ENCODE results near the gene PARK7.

The PARK7 gene

GRCh38 chr1:7984811-7985210, 23.3 kb downstream of the PARK7 start:
- DNase-seq (ENCODE audit: low read depth in 2 of 2): no peak

- DNase-seq (ENCODE audit: low read depth in 2 of 2): no peak
These were observed 24.5 kb downstream of the PARK7 start for GRCh38 chr1:7985851-7986612.

- no peak for DNase-seq (ENCODE audit: low read depth in 2 of 2)
These were observed 26.0 kb downstream of the PARK7 start for GRCh38 chr1:7987528-7987927.

GRCh38 chr1:7988576-7988975, 27.1 kb downstream of the PARK7 start:
- no peak for DNase-seq (ENCODE audit: low read depth in 2 of 2)

- no peak for DNase-seq (ENCODE audit: low read depth in 2 of 2)
These were observed 28.4 kb downstream of the PARK7 start for GRCh38 chr1:7989762-7990428.

- DNase-seq (ENCODE audit: low read depth in 2 of 2): no peak
These were observed 30.3 kb downstream of the PARK7 start for GRCh38 chr1:7991504-7992440.

- no peak for DNase-seq (ENCODE audit: low read depth in 2 of 2)
These were observed 31.4 kb downstream of the PARK7 start for GRCh38 chr1:7992885-7993284.

- DNase-seq (ENCODE audit: low read depth in 2 of 2): no peak
These were observed 32.3 kb downstream of the PARK7 start for GRCh38 chr1:7993593-7994479.

- DNase-seq (ENCODE audit: low read depth in 2 of 2): no peak
These were observed 33.3 kb downstream of the PARK7 start for GRCh38 chr1:7994827-7995226.

GRCh38 chr1:7995437-7995836, 33.9 kb downstream of the PARK7 start:
- no peak for DNase-seq (ENCODE audit: low read depth in 2 of 2)

GRCh38 chr1:8002329-8002910, 40.9 kb downstream of the PARK7 start:
- DNase-seq (ENCODE audit: low read depth in 2 of 2): no peak

- DNase-seq (ENCODE audit: low read depth in 2 of 2): no peak
These were observed 41.4 kb downstream of the PARK7 start for GRCh38 chr1:8002921-8003320.

- DNase-seq (ENCODE audit: low read depth in 2 of 2): no peak
These were observed 42.1 kb downstream of the PARK7 start for GRCh38 chr1:8003438-8004112.

GRCh38 chr1:8004113-8004802, 42.7 kb downstream of the PARK7 start:
- DNase-seq (ENCODE audit: low read depth in 2 of 2): no peak

GRCh38 chr1:8004803-8005573, 43.5 kb downstream of the PARK7 start:
- DNase-seq (ENCODE audit: low read depth in 2 of 2): no peak

- DNase-seq (ENCODE audit: low read depth in 2 of 2): no peak
These were observed 44.8 kb downstream of the PARK7 start for GRCh38 chr1:8006037-8006963.

- DNase-seq (ENCODE audit: low read depth in 2 of 2): no peak
These were observed 47.8 kb downstream of the PARK7 start for GRCh38 chr1:8009043-8010002.

All from stimulated activated CD4-positive, alpha-beta T cell treated with anti-CD3 and anti-CD28 coated beads, Interleukin-1b, Interleukin-23, amount 100 ng/mL, for 1 hour (primary cell).